ENCODE measurements around the gene PHLPP1. TPM values are rescaled to one million over a fixed set of nuclear protein-coding genes. Genes with fewer than 3 reads are reported as not detected.

Gene PHLPP1
- total and polyA plus RNA-seq, 2 of the 4 experiments (the other 2 are of a cell fraction) = 3.3 to 3.6 TPM

- H3K4me2 ChIP-seq (ENCODE audit: low read depth, low read length) = no peak overlapping the region
- TF ChIP-seq RAD21 (IDR thresholded peaks at IDR 0.05; ENCODE audit: low read length) = no peak
- TF ChIP-seq, protein P1, sequence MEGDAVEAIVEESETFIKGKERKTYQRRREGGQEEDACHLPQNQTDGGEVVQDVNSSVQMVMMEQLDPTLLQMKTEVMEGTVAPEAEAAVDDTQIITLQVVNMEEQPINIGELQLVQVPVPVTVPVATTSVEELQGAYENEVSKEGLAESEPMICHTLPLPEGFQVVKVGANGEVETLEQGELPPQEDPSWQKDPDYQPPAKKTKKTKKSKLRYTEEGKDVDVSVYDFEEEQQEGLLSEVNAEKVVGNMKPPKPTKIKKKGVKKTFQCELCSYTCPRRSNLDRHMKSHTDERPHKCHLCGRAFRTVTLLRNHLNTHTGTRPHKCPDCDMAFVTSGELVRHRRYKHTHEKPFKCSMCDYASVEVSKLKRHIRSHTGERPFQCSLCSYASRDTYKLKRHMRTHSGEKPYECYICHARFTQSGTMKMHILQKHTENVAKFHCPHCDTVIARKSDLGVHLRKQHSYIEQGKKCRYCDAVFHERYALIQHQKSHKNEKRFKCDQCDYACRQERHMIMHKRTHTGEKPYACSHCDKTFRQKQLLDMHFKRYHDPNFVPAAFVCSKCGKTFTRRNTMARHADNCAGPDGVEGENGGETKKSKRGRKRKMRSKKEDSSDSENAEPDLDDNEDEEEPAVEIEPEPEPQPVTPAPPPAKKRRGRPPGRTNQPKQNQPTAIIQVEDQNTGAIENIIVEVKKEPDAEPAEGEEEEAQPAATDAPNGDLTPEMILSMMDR (conservative IDR thresholded peaks at IDR 0.05; ENCODE audit: low read depth, low read length) = no peak
- no peak for TF ChIP-seq MAZ (IDR thresholded peaks at IDR 0.05; ENCODE audit: borderline replicate concordance, low read depth, low read length)
- TF ChIP-seq, protein P2, sequence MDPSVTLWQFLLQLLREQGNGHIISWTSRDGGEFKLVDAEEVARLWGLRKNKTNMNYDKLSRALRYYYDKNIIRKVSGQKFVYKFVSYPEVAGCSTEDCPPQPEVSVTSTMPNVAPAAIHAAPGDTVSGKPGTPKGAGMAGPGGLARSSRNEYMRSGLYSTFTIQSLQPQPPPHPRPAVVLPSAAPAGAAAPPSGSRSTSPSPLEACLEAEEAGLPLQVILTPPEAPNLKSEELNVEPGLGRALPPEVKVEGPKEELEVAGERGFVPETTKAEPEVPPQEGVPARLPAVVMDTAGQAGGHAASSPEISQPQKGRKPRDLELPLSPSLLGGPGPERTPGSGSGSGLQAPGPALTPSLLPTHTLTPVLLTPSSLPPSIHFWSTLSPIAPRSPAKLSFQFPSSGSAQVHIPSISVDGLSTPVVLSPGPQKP (IDR thresholded peaks at IDR 0.05; ENCODE audit: borderline replicate concordance, low read depth, low read length) = no peak
Observed at GRCh38 chr18:62784338-62784965, 69.1 kb downstream of the PHLPP1 start.

More at GRCh38 chr18:62784338-62784965, 69.1 kb downstream of the PHLPP1 start:
- no peaks in the 10 kb centered on the region for H3K9me3 ChIP-seq (ENCODE audit: control insufficient read depth, insufficient read depth, low read length)
- no peak overlapping the region for H3K56ac ChIP-seq (ENCODE audit: extremely low read depth, insufficient read depth, low read length)
- H3K18ac ChIP-seq (ENCODE audit: low read depth, low read length) = no peak overlapping the region
- H3K9me1 ChIP-seq (ENCODE audit: insufficient read depth, low read length) = peaks cover 10% of the 10 kb centered on the region
- no peak overlapping the region for H3K27ac ChIP-seq (ENCODE audit: insufficient read depth, low read length)
- CTCF ChIA-PET = no interaction called here
- DNase-seq (peak; percentile 25), ATAC-seq (ENCODE audit: low read depth) (no peak)
- H4K5ac ChIP-seq (ENCODE audit: low read depth, low read length) = no peak overlapping the region
- H4K8ac ChIP-seq (ENCODE audit: low read depth in 2 of 2, low read length in 2 of 2) = no peak overlapping the region
- no peak overlapping the region for H2AK5ac ChIP-seq (ENCODE audit: low read depth, low read length)
- H4K20me1 ChIP-seq (ENCODE audit: insufficient read depth, low read length) = peaks cover 8% of the 10 kb centered on the region; the same call in 1 of the 2 replicates
- no peak overlapping the region for H3K23ac ChIP-seq (ENCODE audit: low read depth, low read length)
- H2BK20ac ChIP-seq (ENCODE audit: low read depth, low read length) = no peak overlapping the region
- H3K14ac ChIP-seq (replicated peaks; ENCODE audit: low read depth, low read length) = no peak overlapping the region
- in situ Hi-C loops (cut with MboI; ENCODE audit: low sequenced_read_pairs) = no loop called here
- H3K27me3 ChIP-seq (ENCODE audit: control insufficient read depth, insufficient read depth, low read length) = no peaks in the 10 kb centered on the region
- no peak overlapping the region for H2BK5ac ChIP-seq (ENCODE audit: low read depth, low read length, poor library complexity, severe bottlenecking)
- H2AK9ac ChIP-seq (replicated peaks; ENCODE audit: low read depth, low read length, poor library complexity) = no peak overlapping the region
- no peaks in the 10 kb centered on the region for H3K36me3 ChIP-seq (ENCODE audit: control insufficient read depth, insufficient read depth, low read length)
- no peak overlapping the region for H2AFZ ChIP-seq (replicated peaks; ENCODE audit: low read length, poor library complexity)
- H3K4me3 ChIP-seq (ENCODE audit: insufficient read depth, low read depth, low read length) = no peak overlapping the region
- peaks cover 8% of the 10 kb centered on the region for H3K4me1 ChIP-seq (ENCODE audit: control insufficient read depth, insufficient read depth, low read length)
- H3K79me1 ChIP-seq (ENCODE audit: low read depth in 1 of 2, low read length in 2 of 2) = peaks cover 6 to 39% of the 10 kb centered on the region in 2 experiments; a peak in 3 of 4 replicates
- H3K4ac ChIP-seq (ENCODE audit: low read depth, low read length) = no peak overlapping the region
- no CpG with 5 or more reads among the region's 4 CpGs for WGBS, 2 experiments (ENCODE audit: extremely low coverage in 2 of 2, insufficient read length in 1 of 2)
- no peak overlapping the region for H3K9ac ChIP-seq (ENCODE audit: low read depth, low read length)
- H2BK15ac ChIP-seq (ENCODE audit: low read depth, low read length) = no peak overlapping the region
- dilution Hi-C loops (cut with HindIII; ENCODE audit: low sequenced_read_pairs, unreplicated experiment) = no loop called here
- POLR2A ChIA-PET (ENCODE audit: unreplicated experiment) = no interaction called here
- intact Hi-C loops (cut with micrococcal nuclease) = loop anchor here (10.0 kb wide), 1 partner anchor 260 kb away; the partner anchor contains the start of gene ZCCHC2
- H4K91ac ChIP-seq (ENCODE audit: insufficient read depth, low read depth, low read length) = no peak overlapping the region
- BruUV-seq (replicated peaks) = no TSS peak
- no peak overlapping the region for H2BK120ac ChIP-seq (ENCODE audit: low read depth, low read length)

Measured in IMR-90 (cell line).